NCI-H2227 (cell line): ENCODE measurements around the gene NLRP1.

Experiments
- DNase-seq: peaks from one replicate; lab custom pipeline; 2025; ENCODE audit not compliant: unreplicated experiment; lab: John Stamatoyannopoulos, UW

Gene NLRP1

DNA sequence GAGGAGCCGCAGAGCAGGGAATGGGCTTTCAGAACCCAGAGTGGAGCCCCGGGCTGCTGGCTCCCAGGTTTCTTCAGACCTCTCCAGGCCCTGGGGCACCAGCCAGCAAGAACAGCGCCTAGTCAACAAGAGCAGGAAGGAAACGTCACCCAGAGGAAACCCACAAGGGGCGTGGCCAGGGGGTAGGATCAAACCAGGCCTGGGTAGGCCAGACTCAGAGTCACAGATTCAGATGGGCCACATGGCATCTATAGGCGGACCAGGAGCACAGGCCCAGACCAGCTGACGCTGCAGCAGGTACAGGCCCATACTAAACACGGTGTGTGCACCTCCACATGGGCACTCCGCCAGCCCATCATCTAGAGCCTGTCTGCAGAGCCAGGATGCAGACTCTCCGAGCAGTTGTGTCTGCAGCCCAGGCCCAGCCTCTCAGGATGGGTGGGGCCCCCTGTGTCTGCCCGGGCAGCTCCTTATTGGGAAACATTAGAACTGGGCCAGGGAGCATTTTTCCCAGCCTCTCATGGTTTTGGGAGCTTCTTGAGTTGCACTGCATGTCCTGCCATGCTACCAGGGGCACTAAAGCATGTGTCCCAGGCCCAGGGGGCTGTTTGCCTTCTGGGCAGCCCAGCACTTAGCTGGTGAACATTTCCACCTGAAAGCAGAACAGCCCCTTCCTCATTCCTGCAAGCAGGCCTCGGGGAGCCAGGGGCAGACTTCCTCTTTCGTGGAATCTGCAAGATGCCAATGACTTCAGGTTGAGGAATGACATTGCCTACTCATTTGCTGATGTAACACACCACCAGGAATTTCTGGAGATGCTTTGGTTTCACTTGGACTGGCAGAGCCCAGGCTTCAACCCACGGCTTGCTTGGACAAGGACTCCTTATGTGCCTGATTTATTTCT lies at the start of gene NLRP1:
NLRP1 (minus strand) TSS at position 127 of the 904 bp plus-strand sequence. CDS start 552 bp downstream, outside the sequence.
- DNase-seq: no peak

DNA sequence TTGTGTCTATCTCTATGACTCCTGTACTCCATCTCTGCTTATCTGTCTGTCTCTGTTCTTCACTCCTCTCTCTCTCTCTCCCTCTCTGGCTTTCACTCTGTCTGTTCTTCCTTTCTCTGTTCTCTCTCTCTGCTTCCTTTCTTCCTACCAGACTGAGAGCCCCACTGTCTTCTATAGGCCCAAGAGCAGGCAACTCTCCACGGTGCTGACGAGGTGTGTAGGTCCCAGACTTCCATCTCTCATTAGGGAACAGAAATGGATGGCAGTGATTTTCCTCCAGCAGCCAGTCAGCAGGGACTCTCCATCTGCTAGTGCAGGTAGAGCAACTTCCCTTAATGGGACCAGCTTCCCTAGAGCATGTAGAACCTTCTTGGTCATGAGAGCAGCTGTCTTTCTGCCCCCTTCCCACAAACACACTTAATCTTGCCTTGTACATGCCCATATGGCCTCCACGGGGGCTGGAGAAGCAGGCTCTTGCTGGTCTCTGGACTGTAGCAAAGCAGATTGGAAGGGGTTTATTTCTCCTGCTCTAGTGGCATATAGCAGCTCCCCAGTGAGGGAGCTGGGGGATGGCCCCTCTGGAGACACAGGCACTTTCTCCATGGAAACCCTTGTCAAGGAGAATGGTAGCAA lies 47.8 kb upstream of the NLRP1 start:
- no peak for DNase-seq

- no peak for DNase-seq
These were observed 46.1 kb upstream of the NLRP1 start for GRCh38 chr17:5630434-5630833.

DNA sequence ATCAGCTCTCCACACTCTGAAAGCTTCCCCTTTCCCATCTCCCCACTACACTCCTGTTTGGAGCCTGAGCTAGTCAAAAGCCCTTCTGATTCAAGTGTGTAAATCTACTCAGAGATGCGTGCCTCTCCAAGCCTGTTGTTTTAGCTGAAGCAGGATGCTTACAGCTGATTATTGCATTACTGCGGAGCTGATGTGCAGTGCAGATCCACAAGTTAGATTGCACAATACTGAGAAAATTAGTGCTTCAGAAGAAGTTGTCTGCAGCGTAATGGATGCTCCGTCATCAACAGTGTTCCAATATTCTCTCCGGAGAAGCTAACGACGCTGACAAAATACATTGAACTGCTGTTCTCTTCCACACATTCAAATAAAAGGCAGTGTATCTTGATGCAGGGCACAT lies 44.8 kb upstream of the NLRP1 start:
- peak; percentile 9 for DNase-seq

DNA sequence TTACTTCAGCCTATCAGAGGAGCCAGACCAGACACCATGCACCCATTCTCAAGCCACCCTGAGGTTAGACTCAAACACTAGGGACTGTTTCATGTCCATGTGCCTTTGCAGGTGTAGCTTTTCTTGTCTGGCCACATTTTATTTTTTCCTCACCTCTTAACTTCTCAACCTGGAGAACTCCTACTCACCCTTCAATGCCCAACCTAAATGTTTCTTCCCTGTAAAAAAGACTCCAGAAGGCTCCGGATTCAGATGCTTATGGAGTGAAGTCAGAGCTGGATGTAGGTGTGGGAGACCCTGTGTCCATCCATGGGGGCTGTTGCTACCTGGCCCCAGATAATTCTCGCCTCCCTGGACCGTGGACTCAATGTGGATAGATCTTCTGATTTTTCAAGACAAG lies 44.0 kb upstream of the NLRP1 start:
- no peak for DNase-seq

- DNase-seq: no peak
These were observed 39.9 kb upstream of the NLRP1 start for GRCh38 chr17:5624211-5624610.

DNA sequence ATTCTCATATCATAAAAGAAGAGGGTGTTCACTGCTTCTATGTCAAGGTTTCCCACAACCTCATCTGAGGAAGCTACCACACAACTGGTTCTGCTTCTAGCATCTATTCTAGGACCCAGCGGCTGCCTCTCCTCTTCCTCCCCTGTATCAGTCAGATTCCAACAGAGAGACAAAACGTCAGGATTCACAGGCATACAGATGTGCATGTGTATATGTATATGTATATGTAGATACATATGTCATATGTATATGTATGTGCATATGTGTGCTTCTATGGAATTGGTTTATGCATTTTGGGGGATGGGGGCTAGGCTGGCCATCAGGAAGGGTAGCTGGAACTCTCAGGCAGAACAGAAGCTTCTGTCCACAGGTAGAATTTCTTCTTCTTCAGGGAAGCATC lies 37.4 kb upstream of the NLRP1 start:
- DNase-seq: no peak

DNA sequence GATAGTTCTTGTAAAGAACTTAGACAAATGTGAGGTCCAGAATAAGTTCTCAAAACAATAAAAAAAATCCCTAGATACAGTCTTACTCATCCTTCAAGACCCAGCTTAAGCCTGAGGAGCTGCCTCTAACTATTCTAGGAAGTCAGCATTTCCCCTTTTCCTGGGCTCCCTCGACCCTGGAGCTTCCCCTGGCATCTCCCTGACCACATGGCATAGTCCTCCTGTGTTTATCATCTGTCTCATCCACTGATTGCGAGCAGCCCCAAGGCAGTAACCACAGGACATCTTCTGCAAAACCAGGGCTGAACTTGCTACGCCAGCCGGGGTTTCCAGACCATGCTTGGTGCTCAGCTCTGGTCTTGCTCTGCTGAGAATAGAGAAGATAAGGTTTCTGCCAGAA lies 36.7 kb upstream of the NLRP1 start:
- no peak for DNase-seq

DNA sequence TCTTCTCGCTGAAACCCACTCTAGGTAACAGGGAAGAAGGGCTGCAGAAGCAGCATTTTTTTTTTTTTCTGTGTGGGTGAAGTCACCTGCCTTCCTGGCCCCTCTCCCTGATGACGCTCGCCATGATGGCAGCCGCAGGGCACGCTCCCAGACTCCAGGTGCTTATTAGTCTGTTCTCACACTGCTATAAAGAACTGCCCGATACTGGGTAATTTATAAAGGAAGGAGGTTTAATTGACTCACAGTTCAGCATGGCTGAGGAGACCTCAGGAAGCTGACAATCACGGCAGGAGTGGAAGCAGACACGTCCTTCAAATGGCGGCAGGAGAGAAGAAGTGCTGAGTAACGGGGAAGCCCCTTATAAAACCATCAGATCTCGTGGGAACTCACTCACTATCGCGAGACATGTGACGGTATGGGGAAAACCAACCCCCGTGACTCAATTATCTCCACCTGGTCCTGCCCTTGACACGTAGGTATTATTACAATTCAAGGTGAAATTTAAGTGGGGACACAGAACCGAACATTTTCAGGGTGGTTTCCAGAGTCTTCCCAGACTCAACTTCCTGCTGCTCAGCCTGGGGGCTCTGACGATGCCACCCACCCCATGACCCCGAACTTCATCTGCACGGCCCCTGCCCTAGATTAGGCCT lies 34.9 kb upstream of the NLRP1 start:
- DNase-seq: peak; percentile 80

- no peak for DNase-seq
These were observed 34.2 kb upstream of the NLRP1 start for GRCh38 chr17:5618476-5618875.

- no peak for DNase-seq
These were observed 31.2 kb upstream of the NLRP1 start for GRCh38 chr17:5615476-5615875.

GRCh38 chr17:5610956-5611355 lies 26.6 kb upstream of the NLRP1 start:
- no peak for DNase-seq

DNA sequence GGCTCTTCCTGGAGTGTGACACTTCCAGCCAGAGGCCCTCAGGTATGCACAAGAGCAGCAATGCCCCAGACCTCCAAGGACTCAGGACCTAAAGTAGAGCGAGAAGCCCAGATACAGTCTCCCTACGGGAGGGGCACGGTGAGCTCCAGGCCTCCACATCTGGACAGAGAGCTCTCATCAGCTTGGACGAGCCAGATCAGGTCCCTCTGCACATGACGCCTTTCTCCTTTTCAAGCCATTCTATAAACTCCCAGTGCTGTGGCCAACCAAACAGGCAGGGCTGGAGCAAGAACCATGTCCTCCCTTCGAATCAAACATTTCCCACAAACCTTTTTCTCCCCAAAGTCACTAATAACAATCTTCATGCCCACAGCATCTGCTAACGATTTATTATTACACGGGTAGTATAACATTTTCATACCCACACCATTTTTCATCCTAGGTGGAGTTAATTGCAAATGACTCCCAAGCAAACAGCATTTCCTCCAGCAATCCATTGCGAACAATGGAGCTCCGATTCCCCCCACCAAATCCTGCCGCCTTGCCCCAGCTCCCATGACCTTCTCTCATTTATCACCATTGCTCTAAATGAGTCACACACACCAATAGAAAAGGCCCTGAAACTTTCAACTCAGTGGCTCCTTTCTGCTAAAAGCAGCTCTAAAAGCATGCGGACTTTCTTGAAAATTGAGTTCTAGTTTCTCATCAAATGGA lies 24.2 kb upstream of the NLRP1 start:
- no peak for DNase-seq

DNA sequence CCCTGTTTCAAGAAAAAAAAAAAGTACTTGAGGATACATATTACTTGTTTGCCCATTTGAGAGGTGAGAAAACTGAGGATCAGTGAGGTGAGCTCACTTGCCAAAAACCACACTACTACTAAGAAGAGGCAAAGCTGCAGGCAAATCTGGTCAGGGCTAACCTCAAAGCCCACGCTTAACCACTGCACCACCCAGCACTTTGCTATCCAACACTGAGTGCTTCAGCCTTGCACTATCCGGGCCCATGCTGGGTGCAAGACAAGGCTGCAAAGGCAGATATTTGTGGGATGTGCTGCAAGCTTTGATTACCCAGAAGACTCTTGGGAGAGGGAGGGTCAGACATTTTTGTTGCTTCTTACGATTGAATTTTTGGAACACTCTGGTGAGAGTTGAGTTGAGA lies 23.6 kb upstream of the NLRP1 start:
- DNase-seq: no peak

- no peak for DNase-seq
These were observed 21.1 kb upstream of the NLRP1 start for GRCh38 chr17:5605452-5605851.

GRCh38 chr17:5600041-5600440 lies 15.7 kb upstream of the NLRP1 start:
- DNase-seq: no peak

DNA sequence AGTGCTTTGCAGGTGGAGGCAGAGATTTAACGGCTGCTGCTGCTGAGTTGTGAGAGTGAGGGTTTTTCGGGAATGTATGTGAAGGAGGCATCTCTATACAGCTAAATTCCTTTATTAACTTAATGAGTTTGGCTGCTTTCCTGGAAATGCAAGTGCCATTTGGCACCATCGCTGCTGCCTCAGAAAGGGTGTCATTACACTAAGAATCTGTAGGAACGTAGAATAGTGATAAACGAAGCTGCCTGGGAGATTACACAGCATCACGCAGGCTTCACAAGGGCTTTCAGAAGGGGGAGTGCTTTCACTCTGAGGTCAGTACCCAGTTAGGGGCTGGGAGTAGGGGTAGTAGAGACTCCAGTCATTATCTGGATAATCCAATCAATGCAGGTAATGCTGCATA lies 14.1 kb upstream of the NLRP1 start:
- DNase-seq: peak; percentile 13

GRCh38 chr17:5596421-5596820 lies 12.1 kb upstream of the NLRP1 start:
- DNase-seq: no peak

- DNase-seq: no peak
These were observed 11.5 kb upstream of the NLRP1 start for GRCh38 chr17:5595831-5596230.

DNA sequence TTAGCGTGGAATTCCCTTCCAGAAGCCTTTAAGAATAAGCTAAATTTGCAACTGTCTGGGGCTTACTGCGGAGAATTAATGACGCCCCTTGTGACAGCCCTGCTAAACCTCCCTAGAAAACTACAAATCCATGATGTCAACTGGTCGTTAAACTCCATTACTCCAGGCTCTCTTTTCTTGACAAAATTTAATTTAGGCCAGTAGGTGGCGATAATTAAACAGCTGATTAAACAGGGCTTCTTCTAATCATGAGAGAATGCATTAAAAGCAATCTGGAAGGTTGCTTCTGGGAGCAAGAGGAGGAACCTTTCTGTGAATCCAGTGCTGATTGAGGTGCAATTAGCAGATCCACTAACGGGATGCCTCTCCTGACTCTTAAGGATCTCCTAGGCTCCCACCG lies 8.1 kb upstream of the NLRP1 start:
- peak; percentile 44 for DNase-seq

GRCh38 chr17:5591966-5592365 lies 7.7 kb upstream of the NLRP1 start:
- DNase-seq: no peak
